GM21529 (cell line): ENCODE data around the gene URB2.
"Not testable (repeated sequence)": the region's sequence is repeated elsewhere in the genome, so short reads cannot be mapped to it uniquely, and the experiment has no call there.

Experiments used
- ATAC-seq: cut with Tn5 transposase; IDR thresholded peaks from one replicate; pipeline ENCODE4 v1.9.1; 2021; ENCODE audit not compliant: unreplicated experiment

Gene URB2

DNA sequence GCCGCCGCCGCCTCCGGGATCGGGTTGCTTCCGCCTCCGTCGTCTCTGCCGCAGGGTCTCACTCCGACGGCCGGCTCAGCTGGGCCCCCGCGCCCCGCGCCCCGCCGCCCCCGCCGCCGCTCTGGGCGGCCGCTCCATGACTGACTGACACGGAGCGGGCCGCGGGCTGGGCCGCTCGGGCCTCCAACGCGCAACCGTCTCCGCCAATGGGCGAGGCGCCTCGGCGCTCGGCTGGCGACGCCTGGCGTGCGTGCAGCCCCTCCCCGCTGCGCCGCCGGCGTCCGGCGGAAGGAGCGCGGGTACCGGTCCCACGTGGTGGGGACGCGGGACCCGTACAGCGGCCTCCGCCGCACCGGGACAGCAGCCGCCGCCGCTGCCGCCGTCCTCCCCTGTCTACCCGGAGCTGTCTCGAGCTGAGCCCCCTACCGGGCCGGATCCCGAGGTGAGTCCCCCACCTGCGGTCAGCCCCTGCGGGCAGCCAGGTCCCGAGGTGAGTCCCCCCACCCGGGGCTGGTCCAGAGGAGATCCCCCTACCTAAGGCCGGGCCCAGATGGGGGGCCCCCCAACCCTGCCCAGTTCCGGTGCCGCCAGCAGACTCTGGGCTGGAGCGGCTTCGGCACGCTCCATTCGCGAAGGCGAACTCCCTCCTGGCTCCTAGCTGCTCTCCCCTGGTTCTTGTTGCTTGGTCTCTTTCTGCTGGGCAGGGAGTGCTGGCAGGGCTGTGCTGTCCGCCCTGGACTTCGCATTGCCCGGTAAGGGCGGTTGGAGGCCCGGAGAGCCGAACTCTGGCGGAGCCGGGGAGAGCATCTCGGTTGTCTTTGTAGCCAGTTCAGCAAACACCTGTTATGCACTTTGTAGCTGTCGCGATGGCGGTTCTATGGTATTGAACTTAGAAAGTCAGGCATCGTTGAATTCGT, at the start of gene URB2, which contains the start of gene TAF5L:
URB2 (plus strand) TSS at position 333 of the 917 bp plus-strand sequence. CDS start 1,387 bp downstream, outside the sequence.
TAF5L (minus strand) TSS at position 208 of the 917 bp plus-strand sequence. CDS start 11,640 bp downstream, outside the sequence.
- ATAC-seq: peak; percentile 81

DNA sequence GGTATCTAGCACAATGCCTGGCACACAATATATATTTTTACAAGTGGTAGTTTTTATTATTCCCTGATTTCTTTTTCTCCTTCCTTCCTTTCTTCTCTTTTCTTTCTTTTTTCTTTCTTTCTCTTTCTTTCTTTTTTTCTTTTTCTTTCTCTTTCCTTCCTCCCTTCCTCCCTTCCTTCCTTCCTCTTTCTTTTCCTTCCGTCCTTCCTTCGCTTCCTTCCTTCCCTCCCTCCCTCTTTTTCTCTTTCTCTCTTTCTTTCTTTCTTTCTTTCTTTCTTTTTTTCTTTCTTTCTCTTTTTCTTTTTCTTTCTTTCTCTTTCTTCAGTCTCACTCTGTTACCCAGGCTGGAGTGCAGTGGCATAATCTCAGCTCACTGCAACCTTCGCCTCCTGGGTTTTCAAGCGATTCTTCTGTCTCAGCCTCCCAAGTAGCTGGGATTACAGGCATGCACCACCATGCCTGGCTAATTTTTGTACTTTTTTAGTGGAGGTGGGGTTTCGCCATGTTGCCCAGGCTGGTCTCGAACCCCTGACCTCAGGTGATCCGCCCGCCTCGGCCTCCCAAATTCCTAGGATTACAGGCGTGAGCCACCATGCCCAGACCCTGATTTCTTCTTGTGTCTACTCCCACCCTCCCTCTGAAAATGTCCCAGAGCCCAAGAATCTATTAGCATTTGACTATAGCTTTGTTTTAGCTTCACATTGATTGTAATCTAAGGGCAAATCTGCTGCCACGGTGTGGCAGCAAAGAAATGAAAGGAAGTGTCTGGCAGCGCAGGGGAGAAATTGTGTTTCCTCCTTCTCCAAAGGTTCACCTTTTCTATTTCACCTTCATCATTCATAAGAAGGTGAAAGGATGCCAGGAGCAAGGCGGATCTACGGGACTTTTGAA, 47.6 kb upstream of the URB2 start:
- ATAC-seq: no peak

DNA sequence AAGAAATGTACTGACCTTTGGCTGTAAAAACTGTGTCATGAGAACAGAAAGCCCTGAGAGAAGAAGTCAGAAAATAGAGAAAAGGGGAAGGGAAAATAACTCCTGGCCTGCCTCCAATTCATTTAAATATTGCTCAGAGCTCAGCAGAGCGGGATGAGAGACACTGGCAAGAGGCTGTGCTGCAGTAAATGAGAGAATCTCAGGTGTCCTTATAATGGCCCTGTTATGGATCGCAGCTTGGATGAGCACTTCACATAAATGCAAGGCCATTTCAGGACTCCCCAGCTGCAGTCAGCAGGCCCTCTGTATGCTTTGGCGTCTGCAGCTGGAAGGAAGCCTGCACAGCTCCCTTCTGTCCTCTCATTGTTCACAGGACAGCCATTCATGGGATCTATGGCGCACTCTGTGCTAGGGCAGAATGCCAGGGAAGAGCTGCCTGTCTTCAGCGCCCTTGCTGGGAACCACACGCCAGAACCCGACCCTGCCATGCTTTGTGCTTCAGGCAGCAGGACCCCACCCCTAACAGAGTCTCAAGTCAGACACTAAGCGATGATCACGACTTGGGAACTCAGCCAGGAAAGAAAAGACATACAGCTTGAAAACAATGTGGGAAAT, 46.9 kb upstream of the URB2 start:
- ATAC-seq: peak; percentile 93

DNA sequence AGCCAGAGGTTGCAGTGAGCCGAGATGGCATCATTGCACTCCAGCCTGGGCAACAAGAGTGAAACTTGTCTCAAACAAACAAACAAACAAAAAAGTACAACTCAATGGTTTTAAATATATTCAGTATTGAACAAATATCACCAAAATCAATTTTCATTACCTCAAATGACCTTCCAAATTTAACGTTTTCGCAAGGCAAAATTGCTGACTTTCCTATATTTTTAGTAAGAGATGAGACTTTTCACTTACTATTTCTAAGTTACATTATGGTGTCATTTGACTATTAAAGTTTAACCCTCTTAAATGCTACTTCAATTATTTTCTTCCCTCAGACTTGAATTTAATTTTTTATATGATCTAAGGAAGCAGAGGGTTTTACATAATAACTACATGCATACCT, 44.6 kb upstream of the URB2 start:
- ATAC-seq: no peak

DNA sequence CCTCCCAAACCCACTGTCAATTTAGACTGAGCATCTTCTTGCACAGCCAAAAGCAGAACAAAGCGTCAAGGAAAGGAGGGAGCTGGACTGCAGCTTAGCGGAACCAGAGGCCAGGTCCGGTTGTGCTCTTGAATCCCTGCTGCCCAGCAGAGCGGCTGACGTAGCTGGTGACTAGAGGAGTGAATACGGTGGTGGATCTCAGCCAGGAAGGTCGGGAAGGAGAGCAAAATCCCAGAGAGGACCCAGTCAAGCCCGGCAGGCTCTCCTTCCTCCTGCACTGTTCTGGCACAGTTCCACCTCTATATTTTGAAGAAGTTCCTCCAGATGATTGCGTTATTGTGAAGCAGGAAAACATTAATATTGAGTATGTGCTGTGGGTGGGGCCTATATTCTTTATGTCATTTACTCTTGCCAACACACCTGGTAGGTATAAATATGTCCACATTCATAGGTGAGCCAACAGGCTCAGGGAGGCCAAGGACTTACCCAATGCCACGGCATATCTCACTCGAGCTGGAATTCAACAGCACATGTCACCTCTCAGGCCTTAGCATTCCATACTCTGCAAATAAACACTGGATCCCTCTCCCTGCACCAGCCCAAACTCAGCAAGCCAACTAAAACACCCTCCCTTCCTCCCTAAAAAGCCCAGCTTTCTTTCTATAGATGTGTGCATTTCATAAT, 43.9 kb upstream of the URB2 start:
- ATAC-seq: no peak

DNA sequence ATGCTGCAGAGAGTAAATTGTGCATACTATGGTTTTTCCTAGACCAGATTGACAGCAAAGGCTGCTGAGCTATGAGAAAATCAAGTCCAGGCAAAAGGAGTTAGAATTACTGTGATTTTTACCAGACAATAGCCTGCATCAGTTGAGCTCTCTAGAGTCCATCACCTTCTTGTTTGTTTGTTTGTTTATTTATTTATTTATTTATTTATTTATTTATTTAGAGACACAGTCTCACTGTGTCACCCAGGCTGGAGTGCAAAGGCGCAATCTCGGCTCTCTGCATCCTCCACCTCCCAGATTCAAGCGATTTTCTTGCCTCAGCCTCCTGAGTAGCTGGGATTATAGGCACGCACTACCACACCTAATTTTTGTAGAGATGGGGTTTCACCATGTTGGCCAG, 43.3 kb upstream of the URB2 start:
- no peak for ATAC-seq

DNA sequence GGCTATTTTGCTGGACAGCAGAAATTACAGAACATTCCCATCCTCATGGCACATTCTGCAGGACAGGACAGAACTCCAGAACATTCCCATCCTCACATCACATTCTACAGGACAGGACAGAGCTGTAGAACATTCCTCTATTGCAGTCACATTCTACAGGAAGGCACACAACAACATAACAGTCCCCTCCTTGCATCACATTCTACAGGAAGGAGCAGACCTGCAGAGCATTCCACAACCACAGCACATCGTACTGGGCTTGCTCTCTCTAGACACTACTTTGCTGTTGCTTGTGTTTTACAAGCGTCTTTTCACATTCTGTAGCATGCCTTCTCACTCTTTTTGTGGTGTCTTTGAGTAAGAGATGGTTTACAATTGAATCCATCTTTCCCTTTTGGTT, 40.7 kb upstream of the URB2 start:
- no peak for ATAC-seq

DNA sequence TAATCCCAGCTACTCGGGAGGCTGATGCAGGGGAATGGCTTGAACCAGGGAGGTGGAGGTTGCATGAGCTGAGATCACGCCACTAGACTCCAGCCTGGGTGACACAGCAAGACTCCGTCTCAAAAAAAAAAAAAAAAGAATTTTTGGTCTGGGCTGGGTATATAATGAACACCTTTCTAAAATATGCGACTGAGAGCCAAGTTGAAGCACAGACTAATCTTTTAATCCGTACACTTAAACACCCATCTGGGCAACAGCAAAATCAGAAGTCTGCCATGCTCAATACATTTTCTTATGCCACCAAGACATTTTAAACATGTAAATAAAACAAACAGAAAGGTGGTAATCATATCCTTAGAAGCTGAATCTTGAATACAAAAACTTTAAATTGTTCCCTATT, 35.9 kb upstream of the URB2 start:
- no peak for ATAC-seq

DNA sequence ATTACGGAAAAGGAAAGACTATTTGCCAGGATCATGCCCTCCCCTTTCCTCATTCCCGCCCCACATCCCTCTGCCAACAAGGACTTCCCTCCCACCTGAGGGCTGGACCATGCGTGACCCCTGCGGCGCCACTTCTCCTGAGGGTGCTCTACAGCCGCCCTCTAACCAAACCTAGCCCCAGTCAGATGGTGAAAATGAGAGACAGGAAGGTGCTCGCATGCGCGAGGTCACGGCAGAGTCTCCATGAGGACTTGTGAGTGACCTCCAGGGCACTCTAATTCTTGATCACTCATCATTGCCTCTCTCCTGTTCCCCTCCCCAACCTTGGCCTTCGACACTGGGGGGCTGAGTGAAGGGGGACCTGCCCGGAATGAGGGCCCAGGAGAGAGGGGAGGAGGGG, 32.2 kb upstream of the URB2 start:
- no peak for ATAC-seq

DNA sequence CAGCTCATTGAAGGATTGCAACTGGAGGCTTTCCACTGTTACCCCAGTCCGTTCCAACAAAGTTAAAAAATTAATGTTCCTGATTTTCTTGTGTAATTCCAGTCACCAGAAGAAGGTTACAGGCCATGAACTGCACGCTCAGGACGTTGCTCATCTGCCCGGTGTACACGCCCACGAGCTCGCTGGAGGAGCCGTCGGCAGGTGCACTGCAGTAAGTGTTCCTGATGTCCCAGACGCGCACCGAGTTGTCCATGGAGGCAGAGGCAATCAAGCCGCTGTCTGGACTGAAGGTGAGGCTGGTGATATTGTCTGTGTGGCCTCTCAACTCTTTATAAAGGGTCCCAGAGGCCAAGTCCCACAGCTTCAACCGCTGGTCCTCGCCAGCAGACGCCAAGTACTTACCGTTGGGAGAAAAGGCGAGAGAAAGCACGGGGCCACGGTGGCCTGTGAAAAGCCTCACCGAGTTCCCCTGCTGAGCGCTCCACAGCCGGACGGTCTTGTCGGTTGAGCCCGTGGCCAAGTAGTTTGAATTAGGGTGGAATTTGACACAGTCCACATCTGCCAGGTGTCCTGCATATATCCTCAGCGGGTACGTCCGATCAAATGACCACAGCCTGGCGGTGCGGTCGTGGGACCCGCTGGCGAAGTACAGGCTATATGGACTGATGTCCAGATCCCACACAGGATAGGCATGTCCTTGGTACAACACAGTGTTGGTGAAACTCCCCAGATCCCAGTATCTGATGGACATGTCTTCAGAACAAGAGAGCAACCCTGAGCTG, 31.6 kb upstream of the URB2 start:
- no peak for ATAC-seq

DNA sequence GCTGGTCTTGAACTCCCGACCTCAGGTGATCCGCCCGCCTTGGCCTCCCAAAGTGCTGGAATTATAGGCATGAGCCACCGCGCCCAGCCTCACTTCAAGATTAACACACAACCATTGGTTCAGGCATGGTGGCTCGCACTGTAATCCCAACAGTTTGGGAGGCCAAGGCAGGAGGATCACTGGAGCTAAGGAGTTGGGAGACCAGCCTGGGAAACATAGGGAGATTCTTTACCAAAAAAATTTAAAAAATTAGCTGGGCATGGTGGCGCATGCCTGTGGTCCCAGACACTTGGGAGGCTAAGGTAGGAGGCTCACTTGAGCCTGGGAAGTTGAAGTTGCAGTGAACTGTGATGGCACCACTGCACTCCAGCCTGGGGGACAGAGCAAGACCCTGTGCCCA, 30.2 kb upstream of the URB2 start:
- ATAC-seq: not testable (repeated sequence)

DNA sequence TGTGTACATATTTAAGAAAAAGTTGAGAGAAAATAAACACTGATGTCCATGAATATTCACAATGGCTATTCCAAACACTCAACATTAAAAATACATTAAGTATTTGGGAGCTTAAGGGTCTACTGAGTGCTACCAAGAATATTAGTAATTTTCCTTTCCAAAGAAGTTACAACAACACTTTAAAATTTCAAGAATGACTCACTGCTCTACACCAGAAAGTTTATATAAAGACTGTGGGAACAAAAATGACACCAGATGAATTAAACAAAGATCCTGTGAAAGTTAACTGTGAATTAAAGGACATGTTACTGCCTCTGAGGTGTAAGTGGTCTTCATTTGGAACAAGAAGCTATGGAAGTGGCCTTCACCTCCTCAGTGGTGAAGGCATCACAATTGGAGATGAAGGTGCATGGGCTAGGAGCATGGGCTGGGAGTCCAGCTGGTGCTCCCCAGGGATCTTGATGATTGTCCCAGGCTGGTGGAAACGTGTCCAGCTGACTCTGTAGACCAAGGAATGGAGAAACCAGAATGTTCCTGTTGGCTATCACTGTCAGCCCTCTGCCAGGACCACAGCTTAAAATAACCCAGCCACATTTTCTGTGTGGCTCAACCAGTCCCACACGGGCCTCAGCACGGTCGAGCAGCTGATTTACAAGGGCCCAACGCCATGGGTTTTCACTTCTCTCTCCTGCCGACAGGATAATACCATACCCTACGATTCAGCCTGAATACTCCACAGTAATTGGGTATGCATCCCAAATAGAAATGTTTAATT, 28.9 kb upstream of the URB2 start:
- no peak for ATAC-seq

DNA sequence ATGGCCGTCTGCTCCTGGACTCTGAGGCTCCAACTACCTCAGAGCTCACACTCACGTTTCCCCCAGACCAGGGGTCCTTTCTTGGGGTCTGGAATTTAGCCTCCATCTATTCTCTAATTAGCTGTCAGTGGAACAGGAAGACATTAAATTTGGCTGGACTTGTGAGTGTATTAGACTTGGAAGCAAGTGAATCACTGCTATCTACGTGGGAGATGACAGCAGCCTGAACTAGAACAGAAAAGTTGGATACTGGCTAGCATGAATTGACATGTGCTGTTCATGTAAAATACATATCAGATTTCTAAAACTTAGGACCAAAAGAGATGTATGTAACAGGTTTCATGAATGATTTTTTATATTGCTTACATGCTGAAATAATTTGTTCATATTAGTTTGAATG, 28.2 kb upstream of the URB2 start:
- ATAC-seq: no peak

DNA sequence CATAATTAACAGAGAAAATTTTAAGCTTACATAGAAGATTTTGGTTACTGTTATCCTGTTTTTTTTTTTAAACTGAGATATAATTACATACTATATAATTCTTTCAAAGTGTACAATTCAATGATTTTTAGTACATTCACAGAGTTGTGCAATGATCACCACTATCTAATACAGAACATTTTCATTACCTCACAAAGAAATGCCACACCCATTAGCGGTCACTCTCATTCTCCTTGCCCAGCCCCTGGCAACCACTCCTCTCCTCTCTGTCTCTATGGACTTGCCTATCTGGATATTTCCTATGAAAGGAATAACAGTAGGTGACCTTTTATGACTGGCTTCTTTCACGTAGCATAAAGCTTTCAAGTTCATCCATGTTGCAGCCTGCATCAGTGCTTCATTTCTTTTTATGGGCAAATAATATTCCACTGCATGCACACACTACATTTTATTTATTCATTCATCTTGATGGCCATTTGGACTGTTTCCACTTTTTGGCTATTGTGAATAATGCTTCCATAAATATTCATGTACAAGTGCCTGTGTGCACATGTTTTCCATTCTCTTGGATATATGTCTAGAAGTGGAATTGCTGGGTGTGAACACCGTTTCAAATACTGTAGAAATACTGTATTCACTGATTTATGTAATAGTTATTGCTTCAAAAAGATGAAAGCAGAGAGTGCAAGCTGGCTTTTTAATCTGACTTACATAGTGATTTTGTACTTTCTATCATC, 26.7 kb upstream of the URB2 start:
- no peak for ATAC-seq

DNA sequence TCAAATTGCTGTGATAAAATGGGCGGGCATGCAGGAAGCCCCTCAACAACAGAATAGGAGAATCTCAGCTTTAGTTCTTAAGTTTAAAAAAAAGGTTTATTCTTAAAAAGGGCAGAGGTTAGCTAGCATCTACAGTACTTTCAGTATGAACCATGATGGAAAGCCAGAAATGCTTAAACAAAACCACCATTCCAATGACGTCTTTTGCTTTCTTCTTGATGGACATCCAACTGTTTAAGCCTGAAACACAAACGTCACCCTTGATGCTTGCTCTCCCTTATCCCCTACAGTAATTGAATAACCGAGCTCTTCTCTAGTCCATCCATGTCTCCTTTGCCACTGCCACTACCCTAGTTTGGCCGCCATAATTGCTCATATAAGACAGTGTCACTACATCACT, 25.8 kb upstream of the URB2 start:
- ATAC-seq: no peak

DNA sequence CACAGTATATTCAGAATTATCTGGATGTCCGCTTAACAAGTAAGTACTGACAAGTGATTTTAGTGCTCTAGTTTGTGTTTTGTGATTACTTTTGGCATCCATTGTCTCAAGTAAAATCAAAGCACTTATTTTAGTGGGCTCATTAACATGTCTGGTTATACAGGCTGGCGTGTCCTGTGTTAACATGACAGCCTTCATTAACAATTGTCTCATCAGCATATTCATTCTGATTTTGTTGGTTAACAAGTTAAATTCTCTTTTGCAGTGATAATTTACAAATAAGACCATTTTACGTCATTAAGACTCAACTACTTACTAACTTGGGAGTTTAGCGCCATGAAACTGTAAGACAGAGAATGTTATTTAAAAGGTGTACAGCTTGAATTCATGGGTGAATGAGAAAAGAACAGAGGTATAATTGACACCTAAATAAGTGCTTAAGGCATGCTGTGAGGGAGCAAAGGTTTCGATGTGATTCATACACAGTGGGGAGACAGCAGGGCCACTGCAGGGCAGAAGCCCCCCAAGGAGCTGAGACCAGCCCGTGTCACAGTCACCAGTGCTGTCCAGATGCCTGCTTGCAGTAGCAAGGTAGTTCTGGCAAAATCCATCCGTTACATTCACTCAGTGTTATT, 22.6 kb upstream of the URB2 start:
- ATAC-seq: no peak

DNA sequence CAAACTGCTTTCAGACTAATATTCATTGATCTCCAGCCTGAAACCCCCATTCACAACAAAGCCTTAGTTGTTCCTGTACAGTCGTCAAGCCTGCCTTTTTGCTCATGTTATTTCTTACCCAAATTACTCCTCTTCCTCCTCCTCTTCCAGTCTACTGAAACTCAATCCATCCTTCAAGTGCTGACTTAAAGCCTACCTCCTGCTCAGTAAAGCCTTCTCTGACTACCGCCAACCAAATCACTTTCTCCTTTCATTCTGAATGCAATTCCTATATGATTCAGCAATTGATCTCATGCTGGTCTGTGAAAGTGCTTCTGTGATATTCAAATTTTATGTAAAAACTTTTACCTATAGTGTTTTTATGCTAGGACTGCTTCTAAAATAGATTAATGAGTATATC, 18.7 kb upstream of the URB2 start:
- ATAC-seq: no peak

DNA sequence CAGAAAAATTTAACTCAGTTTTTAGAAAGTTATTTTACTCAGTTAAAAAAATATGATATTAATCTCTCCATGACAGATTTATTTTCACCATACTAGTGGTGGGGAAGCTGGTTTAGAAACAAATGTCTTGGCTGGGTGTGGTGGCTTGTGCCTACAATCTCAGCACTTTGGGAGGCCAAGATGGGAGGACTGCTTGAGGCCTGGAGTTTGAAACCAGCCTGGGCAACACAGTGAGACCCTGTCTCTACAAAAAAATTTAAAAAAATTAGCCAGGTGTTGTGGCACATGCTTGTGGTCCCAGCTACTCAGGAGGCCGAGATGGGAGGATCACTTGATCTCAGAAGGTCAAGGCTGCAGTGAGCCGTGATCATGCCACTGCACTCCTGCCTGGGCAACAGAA, 17.5 kb upstream of the URB2 start:
- ATAC-seq: no peak
